ENCODE measurements around the gene LIPK.

GRCh38 chr10:88680958-88681357, 25.1 kb upstream of the LIPK start:
- TF ChIP-seq, protein P1, sequence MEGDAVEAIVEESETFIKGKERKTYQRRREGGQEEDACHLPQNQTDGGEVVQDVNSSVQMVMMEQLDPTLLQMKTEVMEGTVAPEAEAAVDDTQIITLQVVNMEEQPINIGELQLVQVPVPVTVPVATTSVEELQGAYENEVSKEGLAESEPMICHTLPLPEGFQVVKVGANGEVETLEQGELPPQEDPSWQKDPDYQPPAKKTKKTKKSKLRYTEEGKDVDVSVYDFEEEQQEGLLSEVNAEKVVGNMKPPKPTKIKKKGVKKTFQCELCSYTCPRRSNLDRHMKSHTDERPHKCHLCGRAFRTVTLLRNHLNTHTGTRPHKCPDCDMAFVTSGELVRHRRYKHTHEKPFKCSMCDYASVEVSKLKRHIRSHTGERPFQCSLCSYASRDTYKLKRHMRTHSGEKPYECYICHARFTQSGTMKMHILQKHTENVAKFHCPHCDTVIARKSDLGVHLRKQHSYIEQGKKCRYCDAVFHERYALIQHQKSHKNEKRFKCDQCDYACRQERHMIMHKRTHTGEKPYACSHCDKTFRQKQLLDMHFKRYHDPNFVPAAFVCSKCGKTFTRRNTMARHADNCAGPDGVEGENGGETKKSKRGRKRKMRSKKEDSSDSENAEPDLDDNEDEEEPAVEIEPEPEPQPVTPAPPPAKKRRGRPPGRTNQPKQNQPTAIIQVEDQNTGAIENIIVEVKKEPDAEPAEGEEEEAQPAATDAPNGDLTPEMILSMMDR (IDR thresholded peaks at IDR 0.05) = no peak
- TF ChIP-seq POLR2A (IDR thresholded peaks at IDR 0.05) = no peak

Measured in thyroid gland (tissue), 4 donors.